ENCODE measurements around the gene CEP72.

- TF ChIP-seq EZH2phosphoT487 (IDR thresholded peaks at IDR 0.05; ENCODE audit: borderline replicate concordance, low read length) (no peak), CTCF (IDR thresholded peaks at IDR 0.05; ENCODE audit: low read depth, low read length, poor library complexity, severe bottlenecking) (no peak)
Observed at GRCh38 chr5:609506-609905, 2.6 kb upstream of the CEP72 start.
